SU-DHL-6 (cell line): ENCODE data around the gene PARP8.

Source experiments
- EZH2phosphoT487 ChIP-seq: fragments of 200-600 bp; sonication (generic), shearing (Covaris generic); conservative IDR thresholded peaks from 2 replicates; pipeline ENCODE4 v1.6.1; 2018; ENCODE audit warnings: mild to moderate bottlenecking, antibody characterized with exemption, low read length, moderate library complexity, mixed read lengths
- TF ChIP-seq, protein P1 (sequence below): fragments of 200-600 bp; sonication (generic); IDR thresholded peaks from one replicate; pipeline ENCODE4 v1.5.1; 2017; ENCODE audit warnings: antibody characterized with exemption, mild to moderate bottlenecking, low read length, moderate library complexity; ENCODE audit not compliant: insufficient read depth, poor library complexity, severe bottlenecking

DNA sequence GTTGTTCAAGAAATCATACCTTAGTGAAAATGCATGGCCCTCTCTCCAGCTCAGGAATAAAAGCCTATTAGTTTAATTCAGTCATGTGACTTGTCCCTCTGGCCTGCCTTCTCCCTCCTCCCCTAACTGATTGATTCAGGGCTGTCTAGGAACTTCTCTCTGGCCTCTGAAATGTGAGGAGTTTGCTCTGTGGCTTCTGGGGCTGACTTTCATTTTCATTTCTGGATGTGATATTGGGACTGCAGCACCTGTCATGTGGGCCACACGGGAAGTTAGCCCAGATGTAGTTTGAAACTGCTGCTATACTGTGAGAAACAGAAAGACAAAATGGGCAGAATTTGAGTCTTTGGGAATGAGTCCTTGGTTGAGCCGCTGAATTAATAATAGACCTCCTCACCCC, 44.8 kb downstream of the PARP8 start:
- TF ChIP-seq, protein P1, sequence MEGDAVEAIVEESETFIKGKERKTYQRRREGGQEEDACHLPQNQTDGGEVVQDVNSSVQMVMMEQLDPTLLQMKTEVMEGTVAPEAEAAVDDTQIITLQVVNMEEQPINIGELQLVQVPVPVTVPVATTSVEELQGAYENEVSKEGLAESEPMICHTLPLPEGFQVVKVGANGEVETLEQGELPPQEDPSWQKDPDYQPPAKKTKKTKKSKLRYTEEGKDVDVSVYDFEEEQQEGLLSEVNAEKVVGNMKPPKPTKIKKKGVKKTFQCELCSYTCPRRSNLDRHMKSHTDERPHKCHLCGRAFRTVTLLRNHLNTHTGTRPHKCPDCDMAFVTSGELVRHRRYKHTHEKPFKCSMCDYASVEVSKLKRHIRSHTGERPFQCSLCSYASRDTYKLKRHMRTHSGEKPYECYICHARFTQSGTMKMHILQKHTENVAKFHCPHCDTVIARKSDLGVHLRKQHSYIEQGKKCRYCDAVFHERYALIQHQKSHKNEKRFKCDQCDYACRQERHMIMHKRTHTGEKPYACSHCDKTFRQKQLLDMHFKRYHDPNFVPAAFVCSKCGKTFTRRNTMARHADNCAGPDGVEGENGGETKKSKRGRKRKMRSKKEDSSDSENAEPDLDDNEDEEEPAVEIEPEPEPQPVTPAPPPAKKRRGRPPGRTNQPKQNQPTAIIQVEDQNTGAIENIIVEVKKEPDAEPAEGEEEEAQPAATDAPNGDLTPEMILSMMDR, result no peak
- TF ChIP-seq EZH2phosphoT487, result no peak
